RKO (cell line): ENCODE measurements around the gene PEAK3.
A peak's percentile ranks its signal among the peaks of the same experiment; 100 is the strongest.

Experiments used
- DNase-seq: peaks from one replicate; pipeline ENCODE4 v3.0.0-alpha.2; 2016; ENCODE audit warnings: low spot score

PEAK3 gene, protein sequence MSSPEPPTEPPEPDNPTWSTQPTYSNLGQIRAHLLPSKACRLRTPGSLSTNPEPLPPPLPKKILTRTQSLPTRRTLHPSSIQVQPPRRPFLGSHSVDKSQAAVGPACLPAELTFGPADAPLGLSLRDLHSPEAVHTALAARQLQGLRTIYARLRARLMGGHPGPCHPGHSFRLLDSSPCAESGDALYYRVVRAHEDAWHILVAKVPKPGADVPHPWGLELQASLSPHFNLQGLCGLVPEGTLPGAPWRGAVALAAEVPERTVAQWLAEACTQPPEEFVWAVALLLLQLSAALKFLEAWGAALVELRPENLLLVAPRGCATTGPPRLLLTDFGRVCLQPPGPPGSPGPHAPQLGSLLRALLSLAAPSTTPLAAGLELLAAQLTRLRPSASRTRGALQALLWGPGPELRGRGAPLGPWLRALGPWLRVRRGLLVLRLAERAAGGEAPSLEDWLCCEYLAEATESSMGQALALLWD

DNA sequence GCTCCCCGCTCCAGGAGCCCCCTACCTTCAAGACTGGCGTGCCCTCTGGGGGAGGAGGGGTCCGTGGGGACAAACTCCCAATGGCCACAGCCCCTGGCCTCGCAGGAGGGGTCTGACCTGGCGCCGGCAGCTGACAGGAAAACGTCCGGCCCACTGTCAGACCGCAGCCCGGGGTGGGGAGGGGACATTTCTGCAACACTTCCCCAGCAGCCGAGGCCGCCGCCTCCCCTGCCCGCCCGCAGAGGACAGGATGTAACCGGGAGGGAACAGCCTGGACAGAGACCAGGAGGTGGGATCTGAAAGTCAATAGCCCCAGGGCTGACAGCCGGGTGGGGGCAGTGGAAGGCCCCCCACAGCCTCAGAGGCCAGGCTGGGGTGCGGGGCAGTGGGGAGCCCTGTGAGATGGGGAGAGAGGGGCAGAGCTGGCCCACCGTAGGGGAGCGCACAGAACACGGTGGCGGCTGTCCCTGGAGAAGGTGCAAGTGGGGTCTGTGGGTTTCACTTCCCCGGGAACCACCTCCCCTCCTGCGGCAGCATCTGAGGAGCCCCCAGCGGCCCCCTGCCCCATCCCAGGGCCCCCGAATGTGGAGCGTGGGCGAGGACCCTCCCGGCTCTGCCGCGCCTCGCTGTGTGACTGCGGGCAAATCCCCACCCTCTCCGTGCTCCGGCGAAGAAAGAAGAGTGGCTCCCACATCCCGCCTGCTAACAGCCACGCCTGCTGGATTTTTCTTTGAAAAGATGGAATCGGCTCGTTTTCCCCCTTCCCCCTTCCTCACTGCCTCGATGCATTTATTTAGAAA is at the start of gene PEAK3:
Gene PEAK3, minus strand, starts transcription at position 114 of the 800 bp plus-strand sequence. CDS start 1,244 bp downstream, outside the sequence.
- no peak for DNase-seq

- no peak for DNase-seq
Measured at GRCh38 chr19:2330632-2331284, 48.8 kb upstream of the PEAK3 start.

GRCh38 chr19:2330255-2330631 is 48.3 kb upstream of the PEAK3 start:
- DNase-seq, result no peak

- DNase-seq, result no peak
Measured at GRCh38 chr19:2329501-2329916, 47.5 kb upstream of the PEAK3 start.

DNA sequence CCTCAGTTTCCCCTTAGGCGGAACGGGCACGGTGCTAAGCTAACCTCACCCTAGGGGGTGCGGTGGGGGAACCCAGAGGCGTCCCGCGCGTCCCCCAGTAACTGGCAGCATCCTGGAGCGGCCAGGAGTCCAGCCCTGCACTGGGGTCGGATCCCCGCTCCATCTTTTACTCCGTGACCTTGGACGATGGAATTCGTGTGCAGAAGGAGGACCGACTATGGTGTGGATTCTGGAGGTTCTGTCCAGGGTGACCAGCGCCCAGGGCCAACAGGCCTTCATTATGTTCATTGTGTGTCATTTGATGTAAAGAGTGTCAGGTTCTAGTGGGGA is 47.1 kb upstream of the PEAK3 start:
- peak; percentile 31 for DNase-seq

DNA sequence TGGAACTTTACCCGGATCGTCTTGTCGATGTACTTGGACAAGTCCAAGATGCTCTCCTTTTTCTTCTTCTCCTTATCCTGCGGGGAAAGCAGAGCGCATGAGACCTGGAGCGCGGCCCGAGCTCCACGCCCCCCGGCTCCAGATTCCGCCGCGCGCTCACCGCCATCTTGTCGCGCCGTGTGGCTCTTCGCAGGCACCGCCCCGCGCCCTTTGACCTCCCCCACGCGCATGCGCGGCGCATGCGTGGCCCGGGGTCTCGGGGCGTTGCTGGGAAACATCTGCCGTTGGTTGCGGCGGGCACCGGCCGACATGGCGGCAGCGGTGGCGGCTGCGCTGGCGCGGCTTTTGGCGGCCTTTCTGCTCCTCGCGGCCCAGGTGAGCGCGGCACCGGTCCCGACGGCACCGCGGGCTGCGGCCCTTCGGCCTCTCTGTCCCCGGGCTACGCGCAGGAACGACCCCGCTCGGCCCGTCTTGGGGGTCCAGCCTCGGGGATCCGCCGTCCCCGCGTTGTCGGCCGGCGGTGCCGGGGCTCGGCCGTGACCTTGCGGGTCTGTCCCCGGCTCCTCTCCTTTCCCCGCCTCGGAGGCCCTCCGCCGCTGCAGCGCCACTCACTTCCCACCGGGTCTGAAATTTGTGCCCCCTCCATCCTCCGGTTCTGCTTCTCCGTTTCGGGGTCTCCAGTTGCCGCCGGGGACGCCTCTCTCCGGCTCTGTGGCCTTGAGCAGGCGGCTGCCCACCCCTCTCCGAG is 46.6 kb upstream of the PEAK3 start, which contains the start of the genes LSM7 and SPPL2B:
Gene LSM7, minus strand, starts transcription at position 186 of the 748 bp plus-strand sequence. Its CDS starts 20 bp downstream, at position 166.
Gene SPPL2B, plus strand, starts transcription at position 284 of the 748 bp plus-strand sequence. Its CDS starts 26 bp downstream, at position 310.
- DNase-seq, result peak; percentile 86

- peak; percentile 90 for DNase-seq
Measured at GRCh38 chr19:2327773-2328400, 45.9 kb upstream of the PEAK3 start.

- no peak for DNase-seq
Measured at GRCh38 chr19:2326699-2327360, 44.9 kb upstream of the PEAK3 start.

- DNase-seq, result no peak
Measured at GRCh38 chr19:2325281-2326046, 43.5 kb upstream of the PEAK3 start.

- no peak for DNase-seq
Measured at GRCh38 chr19:2324220-2324948, 42.4 kb upstream of the PEAK3 start.

DNA sequence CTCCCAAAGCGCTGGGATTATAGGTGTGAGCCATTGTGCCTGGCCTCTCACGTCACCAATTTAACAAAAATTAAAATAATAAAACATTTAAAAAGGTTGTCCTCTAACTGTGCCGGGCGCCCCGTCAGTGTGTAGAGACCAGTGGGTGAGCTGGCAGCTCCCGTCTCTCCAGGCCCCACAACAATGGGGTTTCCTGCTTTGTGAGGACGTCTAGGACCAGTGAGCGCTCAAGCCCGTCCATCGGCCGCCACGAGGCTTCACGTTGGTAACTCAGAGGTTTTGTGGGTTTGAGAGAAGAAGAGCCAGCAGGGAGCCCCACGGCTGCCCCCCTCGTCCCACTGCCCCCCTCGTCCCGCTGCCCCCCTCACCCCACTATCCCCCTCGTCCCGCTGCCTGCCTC is 41.7 kb upstream of the PEAK3 start:
- DNase-seq, result no peak

DNA sequence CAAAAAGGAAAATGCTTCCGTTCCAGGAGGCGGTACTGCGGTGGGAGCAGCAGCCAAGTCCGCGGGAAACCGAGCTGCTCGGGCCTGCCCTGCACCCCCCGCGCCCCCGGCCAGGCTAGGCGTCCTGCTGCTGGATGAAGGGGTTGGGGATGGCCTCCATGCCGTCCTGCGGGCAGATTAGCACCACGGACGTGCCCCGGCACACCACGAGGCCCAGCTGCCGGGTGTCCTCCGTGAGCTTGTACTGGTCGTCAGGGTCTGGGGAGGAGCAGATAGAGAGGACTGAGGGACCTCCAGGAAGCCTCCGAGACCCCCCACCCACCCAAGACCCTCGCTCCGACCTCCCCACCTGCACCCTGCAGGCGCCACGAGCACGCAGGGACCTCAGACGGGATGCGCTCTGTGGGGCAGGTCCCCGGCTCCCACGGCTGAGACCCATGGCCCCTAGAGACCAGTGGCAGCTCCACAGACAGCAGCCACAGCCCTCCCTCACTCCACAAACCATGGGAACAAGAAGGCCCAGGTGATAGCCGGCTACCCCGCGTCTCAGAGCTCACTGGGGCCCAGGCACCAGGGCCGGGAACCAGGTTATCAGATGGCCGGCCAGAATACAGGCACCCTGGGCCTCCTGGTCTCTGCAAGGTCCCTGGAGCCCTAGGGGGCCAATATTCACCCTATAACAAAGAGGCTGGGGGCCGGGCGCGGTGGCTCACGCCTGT is 39.7 kb upstream of the PEAK3 start:
- no peak for DNase-seq

- no peak for DNase-seq
Measured at GRCh38 chr19:2320939-2321338, 39.0 kb upstream of the PEAK3 start.

GRCh38 chr19:2320049-2320448 is 38.1 kb upstream of the PEAK3 start:
- DNase-seq, result no peak

GRCh38 chr19:2319551-2319950 is 37.6 kb upstream of the PEAK3 start:
- no peak for DNase-seq

GRCh38 chr19:2318923-2319322 is 36.9 kb upstream of the PEAK3 start:
- no peak for DNase-seq

GRCh38 chr19:2317756-2318155 is 35.8 kb upstream of the PEAK3 start:
- DNase-seq, result no peak

DNA sequence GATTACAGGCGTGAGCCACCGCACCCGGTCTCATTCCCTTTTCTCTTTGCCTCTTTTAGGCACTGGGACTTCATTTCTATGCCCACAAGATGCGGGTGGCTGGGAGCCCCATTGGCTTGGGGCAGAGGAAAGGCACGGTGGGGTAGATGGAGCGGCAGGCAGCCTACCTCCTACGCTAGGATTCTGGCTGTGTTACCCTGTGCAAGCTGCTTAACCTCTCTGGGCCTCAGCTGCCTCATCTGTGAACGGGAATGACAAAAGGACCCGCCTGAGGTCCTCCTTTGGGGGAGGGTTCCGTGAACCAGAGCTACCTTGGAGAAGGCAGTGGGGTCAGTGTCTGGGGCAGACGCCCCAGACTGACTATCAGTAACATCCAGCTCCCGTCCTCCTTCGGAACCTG is 35.3 kb upstream of the PEAK3 start:
- no peak for DNase-seq
